ENCODE measurements around the gene SPINT3. TPM values are rescaled to one million over a fixed set of nuclear protein-coding genes. Genes with fewer than 3 reads are reported as not detected.

SPINT3 gene
- total RNA-seq, 1 donor from 2014 or later, result not detected

DNA sequence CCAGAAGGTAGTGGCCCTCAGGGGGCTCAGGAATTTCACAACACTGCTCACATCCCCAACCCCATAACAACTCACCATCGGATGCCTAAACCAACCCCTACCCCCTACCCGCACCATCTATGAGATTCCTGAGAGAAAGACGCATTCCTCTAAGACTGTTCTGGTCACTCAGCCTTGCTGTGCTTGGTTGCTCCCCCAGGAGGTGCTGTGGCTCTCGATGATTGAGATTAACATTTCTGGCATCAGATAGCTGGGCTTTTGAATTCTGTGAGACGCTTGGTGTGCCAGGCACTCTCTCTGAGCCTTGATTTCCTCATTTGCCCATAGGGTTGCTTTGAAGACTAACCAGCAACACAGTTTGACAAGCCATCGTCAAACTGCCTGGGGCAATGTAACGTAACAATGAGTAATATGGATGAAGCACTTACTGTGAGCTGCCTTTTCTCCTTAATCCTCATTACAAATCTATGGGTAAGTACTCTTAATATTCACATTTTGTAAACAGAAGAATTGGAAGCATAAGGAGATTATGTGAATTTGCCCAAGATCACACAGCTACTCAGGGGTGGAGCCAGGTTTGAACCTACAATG lies 22.9 kb upstream of the SPINT3 start:
- Histone ChIP-seq H3K4me3 (no peak overlapping the region), H3K27ac (no peak overlapping the region), H3K27me3 (no peaks in the 10 kb centered on the region), H3K9me3 (no peaks in the 10 kb centered on the region), H3K36me3 (no peaks in the 10 kb centered on the region), H3K4me1 (no peaks in the 10 kb centered on the region)
- TF ChIP-seq, protein P1, sequence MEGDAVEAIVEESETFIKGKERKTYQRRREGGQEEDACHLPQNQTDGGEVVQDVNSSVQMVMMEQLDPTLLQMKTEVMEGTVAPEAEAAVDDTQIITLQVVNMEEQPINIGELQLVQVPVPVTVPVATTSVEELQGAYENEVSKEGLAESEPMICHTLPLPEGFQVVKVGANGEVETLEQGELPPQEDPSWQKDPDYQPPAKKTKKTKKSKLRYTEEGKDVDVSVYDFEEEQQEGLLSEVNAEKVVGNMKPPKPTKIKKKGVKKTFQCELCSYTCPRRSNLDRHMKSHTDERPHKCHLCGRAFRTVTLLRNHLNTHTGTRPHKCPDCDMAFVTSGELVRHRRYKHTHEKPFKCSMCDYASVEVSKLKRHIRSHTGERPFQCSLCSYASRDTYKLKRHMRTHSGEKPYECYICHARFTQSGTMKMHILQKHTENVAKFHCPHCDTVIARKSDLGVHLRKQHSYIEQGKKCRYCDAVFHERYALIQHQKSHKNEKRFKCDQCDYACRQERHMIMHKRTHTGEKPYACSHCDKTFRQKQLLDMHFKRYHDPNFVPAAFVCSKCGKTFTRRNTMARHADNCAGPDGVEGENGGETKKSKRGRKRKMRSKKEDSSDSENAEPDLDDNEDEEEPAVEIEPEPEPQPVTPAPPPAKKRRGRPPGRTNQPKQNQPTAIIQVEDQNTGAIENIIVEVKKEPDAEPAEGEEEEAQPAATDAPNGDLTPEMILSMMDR (IDR thresholded peaks at IDR 0.05), result no peak
- no peak for DNase-seq (ENCODE audit: low spot score in 2 of 2)
- intact Hi-C loops (cut with DNase I), result no loop called here

DNA sequence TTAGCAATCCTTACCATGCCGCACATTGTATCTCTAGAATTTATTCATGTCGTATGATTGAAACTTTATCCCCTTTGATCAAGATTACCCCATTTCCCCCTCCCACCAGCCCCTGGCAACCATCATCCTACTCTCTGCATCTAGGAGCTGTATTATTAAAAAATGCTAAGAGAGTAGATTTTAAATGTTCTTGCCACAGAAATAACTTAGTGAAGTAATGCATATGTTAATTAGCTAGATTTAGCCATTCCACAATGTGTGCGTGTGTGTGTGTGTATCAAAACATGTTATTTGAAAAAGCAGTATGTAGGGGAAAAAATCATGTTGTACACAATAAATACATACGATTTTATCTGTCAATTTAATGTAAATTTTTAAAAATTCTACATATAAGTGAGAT lies 11.9 kb upstream of the SPINT3 start:
- H3K36me3 ChIP-seq, result no peaks in the 10 kb centered on the region
- intact Hi-C loops (cut with DNase I), result no loop called here
- no peak overlapping the region for H3K4me3 ChIP-seq
- H3K27ac ChIP-seq, result no peak overlapping the region
- DNase-seq (ENCODE audit: low spot score in 2 of 2), result no peak
- TF ChIP-seq, protein P1 (IDR thresholded peaks at IDR 0.05), result no peak
- H3K4me1 ChIP-seq, result no peaks in the 10 kb centered on the region
- no peaks in the 10 kb centered on the region for H3K9me3 ChIP-seq
- H3K27me3 ChIP-seq, result no peaks in the 10 kb centered on the region

DNA sequence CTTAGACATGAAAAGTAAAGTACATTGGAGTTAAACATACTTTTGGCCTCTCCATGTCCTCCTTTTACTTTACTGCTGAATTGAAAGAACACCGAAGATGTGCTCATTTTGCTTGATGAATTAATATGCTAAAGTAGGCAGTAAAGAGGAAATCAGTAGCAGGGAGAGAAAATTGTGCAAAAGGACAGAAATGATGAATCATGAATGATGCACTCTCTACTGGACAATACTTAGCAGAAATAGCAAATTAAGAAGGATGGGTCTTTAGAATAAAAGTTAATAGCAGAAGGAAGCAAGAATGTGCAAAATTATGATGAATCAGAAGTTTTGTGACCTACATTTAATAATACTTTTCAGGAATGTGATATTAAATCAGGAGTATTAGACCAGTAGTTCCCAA lies 8.4 kb upstream of the SPINT3 start:
- intact Hi-C loops (cut with DNase I), result no loop called here
- TF ChIP-seq, protein P1 (IDR thresholded peaks at IDR 0.05), result no peak

DNA sequence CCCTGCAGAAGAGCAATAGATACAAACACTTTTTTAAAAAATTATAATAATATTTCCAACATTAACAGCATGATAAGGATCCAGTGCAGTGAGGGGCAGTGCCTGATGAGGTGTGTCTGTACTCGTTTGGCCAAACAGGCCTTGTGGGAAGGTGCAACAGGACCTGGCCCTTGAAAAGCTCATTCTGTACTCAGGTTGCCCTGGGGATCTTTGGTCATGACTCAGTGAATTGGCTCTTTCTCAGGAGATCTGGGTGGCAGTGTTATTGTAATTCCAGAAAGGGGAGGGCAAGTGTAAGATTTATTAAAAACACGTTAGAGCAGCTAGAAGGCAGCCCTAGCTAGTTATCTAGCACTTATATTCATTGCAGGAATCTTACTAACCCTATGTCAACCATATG lies 2.9 kb upstream of the SPINT3 start:
- Histone ChIP-seq H3K9me3 (no peaks in the 10 kb centered on the region), H3K36me3 (no peaks in the 10 kb centered on the region), H3K4me1 (no peaks in the 10 kb centered on the region), H3K4me3 (no peak overlapping the region), H3K27me3 (no peaks in the 10 kb centered on the region), H3K27ac (no peak overlapping the region)
- DNase-seq (ENCODE audit: low spot score in 2 of 2), result no peak
- intact Hi-C loops (cut with DNase I), result no loop called here
- TF ChIP-seq, protein P1 (IDR thresholded peaks at IDR 0.05), result no peak

More for the DNA sequence above, 8.4 kb upstream of the SPINT3 start:
- no peak for DNase-seq (ENCODE audit: low spot score in 2 of 2)
- no peaks in the 10 kb centered on the region for H3K27me3 ChIP-seq
- no peaks in the 10 kb centered on the region for H3K4me1 ChIP-seq
- no peaks in the 10 kb centered on the region for H3K36me3 ChIP-seq
- H3K9me3 ChIP-seq, result no peaks in the 10 kb centered on the region
- no peak overlapping the region for H3K4me3 ChIP-seq
- no peak overlapping the region for H3K27ac ChIP-seq

DNA sequence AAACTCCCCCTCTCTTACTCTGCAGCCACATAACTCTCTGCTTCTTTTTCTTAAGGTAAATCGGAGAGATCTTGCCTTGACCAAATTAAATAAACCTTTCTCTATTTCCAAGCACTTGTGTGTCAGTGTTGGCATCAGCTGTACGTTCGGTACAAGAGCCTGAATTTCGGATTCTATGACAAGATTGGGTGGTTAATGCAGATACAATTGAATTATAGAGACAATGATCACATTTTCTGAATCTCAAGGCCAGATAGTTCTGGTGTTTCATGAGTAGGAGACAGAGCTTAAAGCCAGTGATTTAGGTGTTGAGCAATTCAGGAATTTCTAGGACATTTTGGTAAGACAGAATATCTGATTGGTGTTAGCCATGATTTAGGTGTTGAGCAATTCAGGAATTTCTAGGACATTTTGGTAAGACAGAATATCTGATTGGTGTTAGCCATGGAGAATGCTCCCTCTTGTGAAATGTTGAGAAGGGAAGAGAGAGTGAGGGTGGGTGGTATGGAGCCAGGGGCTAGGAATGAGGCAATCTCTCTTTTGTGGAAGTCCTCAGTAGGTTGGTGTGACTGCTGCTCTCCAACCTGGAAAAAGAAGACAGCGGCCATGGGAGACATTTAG lies 5.1 kb downstream of the SPINT3 start:
- H3K9me3 ChIP-seq, result no peaks in the 10 kb centered on the region
- H3K4me1 ChIP-seq, result no peaks in the 10 kb centered on the region
- no peak for DNase-seq (ENCODE audit: low spot score in 2 of 2)
- no peaks in the 10 kb centered on the region for H3K36me3 ChIP-seq
- H3K27ac ChIP-seq, result no peak overlapping the region
- H3K4me3 ChIP-seq, result no peak overlapping the region
- intact Hi-C loops (cut with DNase I), result no loop called here
- no peaks in the 10 kb centered on the region for H3K27me3 ChIP-seq
- TF ChIP-seq, protein P1 (IDR thresholded peaks at IDR 0.05), result no peak

All from ascending aorta (tissue), 2 donors.